Glomerular visceral epithelial cell (primary cell): ENCODE data around the gene OLA1.
A peak's percentile ranks its signal among the peaks of the same experiment; 100 is the strongest.

ENCODE experiments used
- DNase-seq: peaks from one replicate; pipeline ENCODE4 v3.0.0-alpha.2; 2016; ENCODE audit errors: extremely low spot score

The OLA1 gene

DNA sequence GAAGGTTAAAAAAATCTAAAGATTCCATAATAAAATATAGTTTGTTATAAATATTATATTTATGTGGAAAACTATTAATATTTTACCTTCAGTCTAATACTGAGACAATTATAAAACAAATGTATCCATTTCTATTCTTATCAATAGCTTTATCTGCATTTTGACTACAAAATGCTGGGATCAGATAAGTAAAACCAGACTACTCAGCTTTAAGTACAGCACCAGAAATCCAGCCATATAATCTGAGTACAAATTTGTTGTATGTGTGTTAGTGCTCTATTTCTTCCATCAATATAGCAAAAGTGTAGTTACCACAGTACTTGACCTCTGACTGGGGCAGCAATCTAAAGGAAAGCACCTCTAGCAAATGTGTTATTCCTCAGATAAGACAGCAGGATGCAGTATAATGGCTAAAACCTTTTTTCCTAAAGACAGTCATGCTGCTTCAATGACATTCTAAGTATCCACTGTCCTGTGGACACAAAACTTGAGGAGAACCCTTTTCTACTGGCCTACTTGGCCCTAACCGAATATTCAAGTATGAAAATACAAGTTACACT lies 68.1 kb downstream of the OLA1 start:
- DNase-seq: no peak

DNA sequence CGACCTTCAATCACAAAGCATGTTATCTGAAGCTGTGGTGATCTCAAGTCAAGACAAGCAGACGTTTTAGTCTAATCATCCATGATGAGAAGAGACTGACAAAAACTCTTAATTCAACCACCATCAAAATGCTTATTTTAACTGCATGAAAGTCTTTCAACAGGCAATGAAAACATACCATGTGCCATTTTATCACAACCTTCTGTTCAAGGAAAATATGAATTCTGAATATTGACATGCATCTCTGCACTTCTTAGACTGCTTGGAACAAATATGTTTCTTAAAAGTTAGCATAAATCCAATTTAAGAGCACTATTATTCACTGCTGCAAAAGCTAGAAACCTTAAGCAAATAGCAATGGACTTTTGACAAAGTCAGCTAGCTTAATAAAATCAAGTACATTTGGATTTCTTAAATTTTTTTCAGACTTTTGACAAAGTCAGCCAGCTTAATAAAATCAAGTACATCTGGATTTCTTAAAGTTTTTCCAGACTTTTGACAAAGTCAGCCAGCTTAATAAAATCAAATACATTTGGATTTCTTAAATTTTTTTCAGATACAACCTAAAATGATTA lies 70.9 kb downstream of the OLA1 start:
- no peak for DNase-seq

DNA sequence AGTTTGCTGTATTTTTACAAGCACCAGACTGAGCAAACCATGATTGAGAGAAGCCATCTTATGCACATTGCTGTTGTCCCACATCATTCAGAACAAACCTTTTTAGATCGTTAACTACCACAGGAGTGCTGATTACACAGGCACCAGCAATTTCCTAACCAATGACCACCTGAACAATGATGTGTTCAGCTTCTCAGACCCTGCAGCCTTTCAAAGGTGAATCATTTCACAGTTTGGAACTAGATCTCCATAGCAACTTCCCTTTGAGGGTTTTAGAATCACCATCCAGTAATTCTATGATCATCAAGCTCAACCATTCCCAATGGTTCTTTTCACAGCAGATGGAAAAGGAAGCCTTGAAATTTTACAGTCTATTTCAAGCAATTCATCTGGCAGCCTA lies 71.4 kb downstream of the OLA1 start:
- peak; percentile 88 for DNase-seq

- no peak for DNase-seq
Observed at GRCh38 chr2:174174741-174175140, 73.6 kb downstream of the OLA1 start.

DNA sequence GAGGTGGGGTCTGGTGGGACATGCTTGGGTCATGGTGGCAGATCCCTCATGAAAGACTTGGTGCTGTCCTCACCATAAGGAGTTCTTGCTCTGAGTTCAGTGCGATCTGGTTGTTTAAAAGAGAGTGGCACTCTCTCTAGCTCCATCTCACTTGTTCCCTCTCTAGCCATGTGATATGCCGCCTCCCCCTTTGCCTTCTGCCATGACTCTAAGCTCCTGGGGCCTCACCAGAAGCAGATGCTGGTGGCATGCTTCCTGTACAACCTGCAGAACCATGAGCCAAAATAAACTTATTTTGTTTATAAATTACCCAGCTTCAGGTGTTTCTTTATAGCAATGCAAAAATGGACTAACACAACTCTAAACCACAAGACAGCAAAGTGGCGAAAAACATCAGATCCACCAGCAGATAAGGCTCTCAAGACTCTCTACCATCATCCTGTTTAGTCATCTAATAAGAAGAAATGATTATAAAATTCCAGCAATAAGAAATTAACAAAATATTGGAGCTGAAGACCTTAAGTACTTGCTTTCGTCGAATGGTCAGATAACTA lies 75.5 kb downstream of the OLA1 start:
- no peak for DNase-seq

DNA sequence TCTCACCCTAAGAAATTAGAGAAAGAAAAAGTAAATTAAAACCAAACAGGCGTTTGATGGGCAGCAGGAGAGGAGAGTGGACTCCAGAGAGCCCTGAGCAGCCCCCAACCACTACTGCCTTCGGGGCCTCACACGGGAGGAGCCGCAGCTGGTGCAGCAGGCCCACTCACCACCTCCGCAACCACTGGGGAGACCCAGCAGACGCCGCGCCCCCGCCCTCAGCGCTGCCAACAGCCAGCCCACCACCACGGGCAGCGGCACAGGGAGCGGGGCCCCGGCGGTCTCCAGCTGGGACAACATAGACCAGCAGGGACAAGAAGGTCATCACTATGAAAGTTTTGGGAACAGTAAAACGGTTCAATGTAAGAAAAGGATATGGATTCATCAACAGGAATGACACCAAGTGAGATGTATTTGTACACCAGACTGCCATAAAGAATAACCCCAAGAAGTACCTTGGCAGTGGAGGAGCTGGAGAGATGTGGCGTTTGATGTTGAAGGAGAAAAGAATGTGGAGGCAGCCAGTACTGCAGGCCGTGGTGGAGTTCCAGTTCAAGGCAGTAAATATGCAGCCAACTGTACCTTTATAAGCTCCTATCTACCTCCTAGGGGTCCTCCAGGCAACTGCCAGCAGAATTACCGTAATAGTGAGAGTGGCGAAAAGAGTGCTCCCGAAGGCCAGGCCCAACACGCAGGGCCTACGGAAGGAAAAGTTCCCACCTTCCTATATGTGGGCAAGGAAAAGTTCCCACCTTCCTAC lies 76.5 kb downstream of the OLA1 start:
- no peak for DNase-seq

- no peak for DNase-seq
Observed at GRCh38 chr2:174169372-174169771, 79.0 kb downstream of the OLA1 start.

GRCh38 chr2:174166261-174166660 lies 82.1 kb downstream of the OLA1 start:
- DNase-seq: no peak

DNA sequence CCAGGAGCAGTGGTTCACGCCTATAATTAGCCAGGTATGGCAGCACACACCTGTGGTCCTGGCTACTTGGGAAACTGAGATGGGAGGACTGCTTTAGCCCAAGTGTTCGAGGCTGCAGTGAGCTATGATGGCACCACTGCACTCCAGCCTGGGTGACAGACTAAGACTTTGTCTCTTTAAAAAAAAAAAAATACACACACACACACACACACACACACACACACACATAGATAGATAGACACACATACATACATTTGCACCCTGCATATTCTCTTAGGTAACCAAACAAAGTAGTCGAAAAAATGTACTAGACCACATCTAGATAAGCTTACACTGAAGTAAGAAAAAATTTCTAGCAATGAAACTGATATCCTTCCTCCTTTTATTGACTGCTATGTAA lies 86.8 kb downstream of the OLA1 start:
- no peak for DNase-seq

- peak; percentile 50 for DNase-seq
Observed at GRCh38 chr2:174158003-174158402, 90.3 kb downstream of the OLA1 start.

DNA sequence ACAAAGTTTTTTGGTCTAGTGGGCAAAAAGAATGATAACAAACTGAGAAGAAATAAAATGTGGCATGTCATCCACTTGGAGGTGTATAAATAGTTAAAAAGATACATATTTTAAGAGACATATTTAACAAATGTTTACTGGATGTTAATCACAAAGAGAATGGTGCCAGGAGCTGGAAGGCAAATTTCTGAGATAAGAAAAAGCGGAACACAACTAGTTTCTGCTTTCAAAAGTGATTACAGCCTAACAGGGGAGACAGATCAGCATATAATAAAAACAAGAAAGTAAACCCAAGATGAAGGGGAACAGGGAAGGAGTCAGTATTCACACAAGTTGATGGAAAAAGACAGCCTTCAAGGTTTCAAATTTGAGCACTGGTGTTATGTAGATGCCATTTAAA lies 91.3 kb downstream of the OLA1 start:
- DNase-seq: no peak

- peak; percentile 9 for DNase-seq
Observed at GRCh38 chr2:174153757-174154680, 94.3 kb downstream of the OLA1 start.

- DNase-seq: no peak
Observed at GRCh38 chr2:174149530-174149929, 98.8 kb downstream of the OLA1 start.

DNA sequence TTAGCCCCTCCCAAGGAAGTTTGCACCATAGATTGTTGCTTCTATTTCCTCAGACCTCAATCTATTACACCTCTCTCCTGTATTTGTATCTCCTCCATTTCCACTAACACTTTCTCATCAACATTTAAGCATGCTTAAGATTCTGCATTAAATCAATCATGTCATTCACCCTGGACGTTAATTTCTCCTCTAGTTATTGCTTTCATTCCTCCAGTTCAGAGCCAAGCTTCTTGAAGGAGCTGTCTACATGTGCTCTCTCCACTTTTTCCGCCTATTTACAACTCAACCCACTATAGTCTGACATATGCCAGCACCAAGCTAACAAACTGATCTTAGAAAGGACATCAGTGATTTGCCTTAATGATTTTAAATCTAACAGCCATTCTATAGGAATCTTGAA lies 99.5 kb downstream of the OLA1 start:
- DNase-seq: no peak

DNA sequence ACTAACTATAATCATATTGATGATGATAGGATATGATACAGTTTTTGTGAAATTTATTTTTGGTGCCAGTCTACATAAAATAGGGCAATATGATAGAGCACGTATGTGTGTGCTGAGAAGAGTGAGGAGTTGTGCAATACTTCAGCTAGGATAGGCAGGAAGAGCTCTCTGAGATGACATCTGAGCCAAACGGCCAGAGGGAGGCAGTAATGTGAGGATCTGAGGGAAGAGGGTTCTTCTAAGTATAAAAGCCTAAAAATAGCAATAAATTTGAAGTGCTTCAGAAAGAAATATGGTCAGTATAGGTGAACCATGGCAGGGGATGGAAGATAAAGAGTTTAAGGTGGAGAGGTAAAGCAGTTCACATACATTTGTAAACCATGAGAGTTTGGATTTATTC lies 102.5 kb downstream of the OLA1 start:
- no peak for DNase-seq

- DNase-seq: no peak
Observed at GRCh38 chr2:174142290-174142689, 106.0 kb downstream of the OLA1 start.

DNA sequence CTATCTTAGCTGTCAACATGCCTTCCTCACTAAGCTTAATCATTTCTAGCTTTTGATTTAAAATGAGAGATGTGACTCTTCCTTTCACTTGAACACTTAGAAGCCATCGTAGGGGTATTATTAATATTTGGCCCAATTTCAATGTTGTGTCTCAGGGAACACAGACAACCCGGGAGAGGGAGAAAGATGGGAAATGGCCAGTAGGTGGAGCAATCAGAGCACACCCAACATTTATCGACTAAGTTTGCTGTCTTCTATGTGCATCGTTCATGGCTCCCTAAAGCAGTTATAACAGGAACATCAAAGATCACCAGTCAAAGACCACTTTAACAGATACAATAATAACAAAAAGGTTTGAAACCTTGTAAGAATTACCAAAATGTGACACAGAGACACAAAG lies 110.2 kb downstream of the OLA1 start:
- DNase-seq: no peak

DNA sequence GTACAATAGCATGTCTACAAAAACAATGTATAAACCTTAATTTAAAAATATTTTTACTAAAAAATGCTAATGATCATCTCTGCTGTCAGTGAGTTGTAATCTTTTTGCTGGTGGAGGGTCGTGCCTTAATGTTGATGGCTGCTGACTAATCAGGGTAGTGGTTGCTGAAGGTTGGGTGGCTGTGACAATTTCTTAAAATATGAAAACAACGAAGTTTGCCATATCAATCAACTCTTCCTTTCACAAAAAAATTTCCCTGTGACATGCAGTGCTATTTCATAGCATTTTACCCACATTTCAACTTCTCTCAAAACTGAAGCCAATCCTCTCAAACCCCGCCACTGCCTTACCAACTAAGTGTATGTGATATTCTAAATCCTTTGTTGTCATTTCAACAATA lies 112.4 kb downstream of the OLA1 start:
- no peak for DNase-seq

DNA sequence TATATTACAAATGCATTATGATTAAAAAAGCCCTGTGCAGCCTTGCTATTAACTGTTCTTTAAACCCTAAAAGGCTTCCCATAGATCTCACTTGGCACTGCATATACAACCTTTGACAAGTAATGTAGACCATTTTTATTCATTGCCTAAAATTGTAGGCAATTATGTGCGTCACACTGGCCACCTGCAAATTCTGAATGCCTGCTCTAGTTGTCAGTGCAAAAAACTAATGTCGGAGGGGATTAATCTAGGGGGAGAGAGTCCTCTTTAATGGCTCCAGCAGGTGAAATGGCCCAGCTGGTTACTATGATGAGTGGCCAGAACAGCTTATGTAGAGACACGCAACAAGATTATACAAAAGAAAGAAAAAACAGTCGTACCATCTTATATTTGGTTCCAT lies 123.2 kb downstream of the OLA1 start:
- no peak for DNase-seq

- no peak for DNase-seq
Observed at GRCh38 chr2:174124181-174124580, 124.2 kb downstream of the OLA1 start.

GRCh38 chr2:174122185-174122584 lies 126.1 kb downstream of the OLA1 start:
- no peak for DNase-seq

GRCh38 chr2:174121612-174122011 lies 126.7 kb downstream of the OLA1 start:
- DNase-seq: no peak
